Activated naive CD8-positive, alpha-beta T cell (primary cell): ENCODE measurements around the gene CFAP58.

Experiments
- H3K27ac Mint-ChIP-seq: one replicate; pipeline ENCODE4 v1.8.0; 2021; ENCODE audit warnings: mixed read lengths
- H3K27me3 Mint-ChIP-seq: one replicate; pipeline ENCODE4 v1.8.0; 2021; ENCODE audit warnings: mixed read lengths
- H3K36me3 Mint-ChIP-seq: one replicate; pipeline ENCODE4 v1.8.0; 2021; ENCODE audit warnings: mixed read lengths
- H3K4me1 Mint-ChIP-seq: one replicate; pipeline ENCODE4 v1.8.0; 2021; ENCODE audit warnings: low read depth, mixed read lengths
- H3K4me3 Mint-ChIP-seq: one replicate; pipeline ENCODE4 v1.8.0; 2021; ENCODE audit warnings: mild to moderate bottlenecking, mixed read lengths
- H3K9me3 Mint-ChIP-seq: one replicate; pipeline ENCODE4 v1.8.0; 2021; ENCODE audit warnings: low read depth, mixed read lengths

Gene CFAP58

GRCh38 chr10:104478380-104478779 is 124.7 kb downstream of the CFAP58 start:
- Mint-ChIP-seq H3K27me3 (peaks cover 8% of the 10 kb centered on the region), H3K9me3 (no peaks in the 10 kb centered on the region), H3K4me1 (no peaks in the 10 kb centered on the region), H3K4me3 (no peak overlapping the region), H3K36me3 (no peaks in the 10 kb centered on the region), H3K27ac (no peak overlapping the region)

- no peak overlapping the region for H3K4me3 Mint-ChIP-seq
- H3K9me3 Mint-ChIP-seq: no peaks in the 10 kb centered on the region
- no peaks in the 10 kb centered on the region for H3K36me3 Mint-ChIP-seq
- H3K4me1 Mint-ChIP-seq: no peaks in the 10 kb centered on the region
- no peak overlapping the region for H3K27ac Mint-ChIP-seq
- peaks cover 4% of the 10 kb centered on the region for H3K27me3 Mint-ChIP-seq
Observed at GRCh38 chr10:104479906-104480593, 126.4 kb downstream of the CFAP58 start.

GRCh38 chr10:104480797-104481196 is 127.2 kb downstream of the CFAP58 start:
- peaks cover 3% of the 10 kb centered on the region for H3K27me3 Mint-ChIP-seq
- no peaks in the 10 kb centered on the region for H3K9me3 Mint-ChIP-seq

GRCh38 chr10:104483582-104483981 is 129.9 kb downstream of the CFAP58 start:
- H3K27ac Mint-ChIP-seq: no peak overlapping the region
- peaks cover 9% of the 10 kb centered on the region for H3K27me3 Mint-ChIP-seq
- no peaks in the 10 kb centered on the region for H3K4me1 Mint-ChIP-seq
- no peaks in the 10 kb centered on the region for H3K36me3 Mint-ChIP-seq
- no peaks in the 10 kb centered on the region for H3K9me3 Mint-ChIP-seq
- no peak overlapping the region for H3K4me3 Mint-ChIP-seq

More at GRCh38 chr10:104480797-104481196, 127.2 kb downstream of the CFAP58 start:
- H3K36me3 Mint-ChIP-seq: no peaks in the 10 kb centered on the region
- no peak overlapping the region for H3K27ac Mint-ChIP-seq
- no peaks in the 10 kb centered on the region for H3K4me1 Mint-ChIP-seq
- H3K4me3 Mint-ChIP-seq: no peak overlapping the region

GRCh38 chr10:104485632-104486031 is 132.0 kb downstream of the CFAP58 start:
- H3K27me3 Mint-ChIP-seq: peaks cover 9% of the 10 kb centered on the region
- no peaks in the 10 kb centered on the region for H3K9me3 Mint-ChIP-seq
- H3K27ac Mint-ChIP-seq: no peak overlapping the region
- H3K4me1 Mint-ChIP-seq: no peaks in the 10 kb centered on the region
- no peak overlapping the region for H3K4me3 Mint-ChIP-seq
- H3K36me3 Mint-ChIP-seq: no peaks in the 10 kb centered on the region

- Mint-ChIP-seq H3K27me3 (peaks cover 9% of the 10 kb centered on the region), H3K4me1 (no peaks in the 10 kb centered on the region), H3K27ac (no peak overlapping the region), H3K9me3 (no peaks in the 10 kb centered on the region), H3K36me3 (no peaks in the 10 kb centered on the region), H3K4me3 (no peak overlapping the region)
Observed at GRCh38 chr10:104486803-104487202, 133.2 kb downstream of the CFAP58 start.

- Mint-ChIP-seq H3K4me3 (no peak overlapping the region), H3K9me3 (no peaks in the 10 kb centered on the region), H3K36me3 (no peaks in the 10 kb centered on the region), H3K4me1 (no peaks in the 10 kb centered on the region), H3K27me3 (peaks cover 7% of the 10 kb centered on the region), H3K27ac (no peak overlapping the region)
Observed at GRCh38 chr10:104487794-104488438, 134.3 kb downstream of the CFAP58 start.

GRCh38 chr10:104488439-104488832 is 134.8 kb downstream of the CFAP58 start:
- no peak overlapping the region for H3K27ac Mint-ChIP-seq
- H3K4me3 Mint-ChIP-seq: no peak overlapping the region
- no peaks in the 10 kb centered on the region for H3K36me3 Mint-ChIP-seq
- H3K27me3 Mint-ChIP-seq: peaks cover 7% of the 10 kb centered on the region
- H3K4me1 Mint-ChIP-seq: no peaks in the 10 kb centered on the region
- no peaks in the 10 kb centered on the region for H3K9me3 Mint-ChIP-seq

GRCh38 chr10:104492329-104492940 is 138.8 kb downstream of the CFAP58 start:
- no peaks in the 10 kb centered on the region for H3K36me3 Mint-ChIP-seq
- no peak overlapping the region for H3K4me3 Mint-ChIP-seq
- H3K9me3 Mint-ChIP-seq: no peaks in the 10 kb centered on the region
- H3K27me3 Mint-ChIP-seq: peaks cover 3% of the 10 kb centered on the region
- H3K4me1 Mint-ChIP-seq: no peaks in the 10 kb centered on the region
- no peak overlapping the region for H3K27ac Mint-ChIP-seq

- H3K9me3 Mint-ChIP-seq: no peaks in the 10 kb centered on the region
- peaks cover 1% of the 10 kb centered on the region for H3K27me3 Mint-ChIP-seq
- no peaks in the 10 kb centered on the region for H3K36me3 Mint-ChIP-seq
- H3K4me1 Mint-ChIP-seq: no peaks in the 10 kb centered on the region
- no peak overlapping the region for H3K27ac Mint-ChIP-seq
- H3K4me3 Mint-ChIP-seq: no peak overlapping the region
Observed at GRCh38 chr10:104498347-104499081, 144.9 kb downstream of the CFAP58 start.

- H3K4me3 Mint-ChIP-seq: no peak overlapping the region
Observed at GRCh38 chr10:104501449-104501848, 147.8 kb downstream of the CFAP58 start.

GRCh38 chr10:104501864-104502579 is 148.4 kb downstream of the CFAP58 start:
- Mint-ChIP-seq H3K9me3 (no peaks in the 10 kb centered on the region), H3K4me3 (no peak overlapping the region), H3K27me3 (no peaks in the 10 kb centered on the region), H3K36me3 (no peaks in the 10 kb centered on the region), H3K27ac (no peak overlapping the region), H3K4me1 (no peaks in the 10 kb centered on the region)

More at GRCh38 chr10:104501449-104501848, 147.8 kb downstream of the CFAP58 start:
- Mint-ChIP-seq H3K9me3 (no peaks in the 10 kb centered on the region), H3K27ac (no peak overlapping the region), H3K4me1 (no peaks in the 10 kb centered on the region), H3K36me3 (no peaks in the 10 kb centered on the region), H3K27me3 (no peaks in the 10 kb centered on the region)

GRCh38 chr10:104502907-104503306 is 149.3 kb downstream of the CFAP58 start:
- no peaks in the 10 kb centered on the region for H3K9me3 Mint-ChIP-seq
- H3K4me1 Mint-ChIP-seq: no peaks in the 10 kb centered on the region
- H3K4me3 Mint-ChIP-seq: no peak overlapping the region
- H3K27me3 Mint-ChIP-seq: peaks cover 3% of the 10 kb centered on the region
- no peaks in the 10 kb centered on the region for H3K36me3 Mint-ChIP-seq
- no peak overlapping the region for H3K27ac Mint-ChIP-seq
